GM12874 (cell line): Measurements from ENCODE around the gene PTN.

Experiments
- CTCF ChIP-seq: IDR thresholded peaks from 2 replicates; pipeline ENCODE4 v1.5.1; 2011; ENCODE audit warnings: low read depth, mild to moderate bottlenecking, control low read depth, low read length, moderate library complexity; ENCODE audit not compliant: insufficient read depth

The PTN gene

DNA sequence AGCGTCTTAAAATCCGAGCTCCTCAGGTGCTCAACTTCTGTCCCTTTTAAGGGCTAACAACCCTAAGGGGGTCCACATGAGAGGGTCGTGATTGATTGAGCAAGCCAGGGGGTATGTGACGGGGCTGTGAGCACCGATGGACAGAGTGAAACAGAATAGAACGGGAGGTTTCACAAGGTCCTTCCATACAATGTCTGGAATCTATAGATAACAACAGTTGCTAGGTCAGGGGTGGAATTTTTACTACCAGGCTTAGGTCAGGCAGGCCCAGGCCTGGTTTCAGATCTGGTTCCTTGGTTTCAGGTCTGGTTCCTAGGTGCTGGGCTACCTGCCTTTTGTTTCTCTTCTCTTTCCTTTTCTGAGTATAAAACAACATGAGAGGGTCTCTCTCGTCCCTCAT, 80.9 kb downstream of the PTN start:
- TF ChIP-seq CTCF, result no peak

DNA sequence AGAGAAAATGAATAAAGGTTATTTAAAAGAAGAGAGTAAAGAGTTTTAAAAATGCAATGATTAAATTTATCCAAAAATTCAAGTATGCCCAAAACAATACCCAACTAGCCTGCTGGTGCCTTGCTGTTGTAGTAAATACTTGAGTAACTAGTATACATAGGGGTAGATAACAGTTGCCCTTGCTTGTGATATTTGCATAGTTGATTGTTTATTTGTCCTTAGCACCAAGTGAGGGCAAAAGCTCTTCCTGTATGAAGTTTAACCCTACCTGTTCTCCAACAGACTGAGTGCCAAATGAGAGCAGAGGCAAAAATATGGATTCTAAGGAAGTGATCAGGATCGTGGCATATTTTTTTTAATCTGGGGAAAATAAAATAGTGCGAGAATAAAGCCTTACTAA, 85.0 kb downstream of the PTN start:
- TF ChIP-seq CTCF, result no peak

GRCh38 chr7:137254766-137255165, 88.8 kb downstream of the PTN start:
- TF ChIP-seq CTCF, result no peak

DNA sequence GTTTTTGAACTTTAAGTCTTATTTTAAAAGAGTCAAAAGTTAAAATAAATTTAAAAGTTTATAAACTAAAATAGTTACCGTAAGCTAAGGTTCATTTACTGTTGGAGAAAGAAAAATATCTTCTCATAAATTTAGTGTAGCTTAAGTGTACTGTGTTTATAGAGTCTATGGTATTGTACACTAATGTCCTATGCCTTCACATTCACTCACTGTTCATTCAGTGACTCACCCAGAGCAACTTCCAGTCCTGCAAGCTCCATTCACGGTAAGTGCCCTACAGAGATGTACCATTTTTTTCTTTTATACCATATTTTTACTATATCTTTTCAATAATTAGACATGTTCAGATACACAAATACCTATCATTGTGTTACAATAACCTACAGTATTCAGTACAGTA, 97.6 kb downstream of the PTN start:
- no peak for TF ChIP-seq CTCF

- no peak for TF ChIP-seq CTCF
Observed at GRCh38 chr7:137245186-137245585, 98.3 kb downstream of the PTN start.

GRCh38 chr7:137243741-137244140, 99.8 kb downstream of the PTN start:
- no peak for TF ChIP-seq CTCF

- no peak for TF ChIP-seq CTCF
Observed at GRCh38 chr7:137242616-137243015, 100.9 kb downstream of the PTN start.
